Activated naive CD4-positive, alpha-beta T cell treated with anti-CD3 and anti-CD28 coated beads for 36 hours (primary cell): Measurements from ENCODE around the gene TSPAN7. TPM values are rescaled to one million over a fixed set of nuclear protein-coding genes. Genes with fewer than 3 reads are reported as not detected.

Experiments used
- CTCF ChIA-PET: fragments of 350-600 bp; sonication (Branson Sonifier 250); formaldehyde crosslinking; loops from one replicate; lab custom pipeline; 2021; ENCODE audit warnings: antibody characterized with exemption; lab: Charles Lee
- DNase-seq: peaks from one replicate; pipeline ENCODE4 v3.0.0-alpha.2; 2020
- H3K27ac Mint-ChIP-seq: one replicate; pipeline ENCODE4 v1.8.0; 2021; ENCODE audit warnings: mild to moderate bottlenecking, mixed read lengths
- H3K27me3 Mint-ChIP-seq: one replicate; pipeline ENCODE4 v1.8.0; 2021; ENCODE audit warnings: low read depth, mixed read lengths
- H3K36me3 Mint-ChIP-seq: one replicate; pipeline ENCODE4 v1.8.0; 2021; ENCODE audit warnings: low read depth, mixed read lengths
- H3K4me1 Mint-ChIP-seq: one replicate; pipeline ENCODE4 v1.8.0; 2021; ENCODE audit warnings: low read depth, mixed read lengths
- H3K4me3 Mint-ChIP-seq: one replicate; pipeline ENCODE4 v1.8.0; 2021; ENCODE audit warnings: mild to moderate bottlenecking, moderate library complexity, mixed read lengths
- H3K9me3 Mint-ChIP-seq: one replicate; pipeline ENCODE4 v1.8.0; 2021; ENCODE audit warnings: mixed read lengths
- intact Hi-C: fragments of 100-400 bp; cut with micrococcal nuclease; formaldehyde crosslinking; loops from one replicate; pipeline ENCODE4 v1.15.1; 2023
- total RNA-seq, 2 experiments: library from RNA; stranded (reverse); gene quantifications; one replicate each; pipeline ENCODE4 v1.2.3, GENCODE V29; 2021

TSPAN7 gene
- 1 to 10 TPM; 1.8 to 1.9 TPM for total RNA-seq

- CTCF ChIA-PET, result interaction anchor here (0.7 kb wide), 2 partner anchors 242 to 624 kb away, joined by 4 to 6 read pairs; no protein-coding TSS in a partner anchor
- H3K27ac Mint-ChIP-seq, result no peak within 1 kb of the TSS
- no peaks in the 10 kb centered on the region for H3K36me3 Mint-ChIP-seq
- H3K4me3 Mint-ChIP-seq, result peak within 1 kb of the TSS; percentile 79
- H3K27me3 Mint-ChIP-seq, result no peaks in the 10 kb centered on the region
- H3K4me1 Mint-ChIP-seq, result no peaks in the 10 kb centered on the region
- peak; percentile 80 for DNase-seq
- no peaks in the 10 kb centered on the region for H3K9me3 Mint-ChIP-seq
- intact Hi-C loops, result loop anchor here (1.0 kb wide), 1 partner anchor 234 kb away; the partner anchor contains the start of gene RPGR
Observed at GRCh38 chrX:38561126-38561868, at the start of gene TSPAN7. TSS of gene TSPAN7 (plus strand) at chrX:38561542. CDS start at chrX:38561547, 5 bp downstream.

- Mint-ChIP-seq H3K4me1 (no peaks in the 10 kb centered on the region), H3K4me3 (no peak overlapping the region), H3K36me3 (no peaks in the 10 kb centered on the region), H3K27me3 (no peaks in the 10 kb centered on the region), H3K9me3 (no peaks in the 10 kb centered on the region), H3K27ac (no peak overlapping the region)
- no peak for DNase-seq
- intact Hi-C loops, result no loop called here
- CTCF ChIA-PET, result interaction anchor here (0.6 kb wide), 1 partner anchor 16 kb away, joined by 3 read pairs; no protein-coding TSS in a partner anchor
Observed at GRCh38 chrX:38513112-38513742, 48.1 kb upstream of the TSPAN7 start.

- intact Hi-C loops, result no loop called here
- no peaks in the 10 kb centered on the region for H3K36me3 Mint-ChIP-seq
- no peaks in the 10 kb centered on the region for H3K4me1 Mint-ChIP-seq
- CTCF ChIA-PET, result interaction anchor here (0.6 kb wide), 1 partner anchor 15 kb away, joined by 3 read pairs; no protein-coding TSS in a partner anchor
- H3K27ac Mint-ChIP-seq, result no peak overlapping the region
- H3K4me3 Mint-ChIP-seq, result no peak overlapping the region
- no peaks in the 10 kb centered on the region for H3K27me3 Mint-ChIP-seq
- no peak for DNase-seq
- H3K9me3 Mint-ChIP-seq, result no peaks in the 10 kb centered on the region
Observed at GRCh38 chrX:38514016-38514854, 47.1 kb upstream of the TSPAN7 start.

GRCh38 chrX:38515291-38515690 lies 46.1 kb upstream of the TSPAN7 start:
- H3K9me3 Mint-ChIP-seq, result no peaks in the 10 kb centered on the region
- intact Hi-C loops, result no loop called here
- CTCF ChIA-PET, result no interaction called here
- no peak overlapping the region for H3K27ac Mint-ChIP-seq
- no peak for DNase-seq
- H3K36me3 Mint-ChIP-seq, result no peaks in the 10 kb centered on the region
- no peaks in the 10 kb centered on the region for H3K27me3 Mint-ChIP-seq
- no peak overlapping the region for H3K4me3 Mint-ChIP-seq
- no peaks in the 10 kb centered on the region for H3K4me1 Mint-ChIP-seq

- intact Hi-C loops, result no loop called here
- H3K4me1 Mint-ChIP-seq, result no peaks in the 10 kb centered on the region
- CTCF ChIA-PET, result no interaction called here
- H3K27ac Mint-ChIP-seq, result no peak overlapping the region
- no peak overlapping the region for H3K4me3 Mint-ChIP-seq
- no peak for DNase-seq
- no peaks in the 10 kb centered on the region for H3K9me3 Mint-ChIP-seq
- no peaks in the 10 kb centered on the region for H3K27me3 Mint-ChIP-seq
- H3K36me3 Mint-ChIP-seq, result no peaks in the 10 kb centered on the region
Observed at GRCh38 chrX:38516196-38516774, 45.1 kb upstream of the TSPAN7 start.

- Mint-ChIP-seq H3K36me3 (no peaks in the 10 kb centered on the region), H3K9me3 (no peaks in the 10 kb centered on the region), H3K4me1 (no peaks in the 10 kb centered on the region), H3K4me3 (no peak overlapping the region), H3K27me3 (no peaks in the 10 kb centered on the region), H3K27ac (no peak overlapping the region)
- CTCF ChIA-PET, result no interaction called here
- intact Hi-C loops, result no loop called here
- no peak for DNase-seq
Observed at GRCh38 chrX:38519651-38520050, 41.7 kb upstream of the TSPAN7 start.

GRCh38 chrX:38538134-38538533 lies 23.2 kb upstream of the TSPAN7 start:
- Mint-ChIP-seq H3K27ac (no peak overlapping the region), H3K27me3 (no peaks in the 10 kb centered on the region), H3K4me1 (no peaks in the 10 kb centered on the region), H3K36me3 (no peaks in the 10 kb centered on the region), H3K4me3 (no peak overlapping the region), H3K9me3 (peaks cover 2% of the 10 kb centered on the region)
- intact Hi-C loops, result no loop called here
- CTCF ChIA-PET, result no interaction called here
- DNase-seq, result no peak

GRCh38 chrX:38539748-38540147 lies 21.6 kb upstream of the TSPAN7 start:
- no peak for DNase-seq
- Mint-ChIP-seq H3K36me3 (no peaks in the 10 kb centered on the region), H3K9me3 (peaks cover 2% of the 10 kb centered on the region), H3K4me3 (no peak overlapping the region), H3K27me3 (no peaks in the 10 kb centered on the region), H3K4me1 (no peaks in the 10 kb centered on the region), H3K27ac (no peak overlapping the region)
- intact Hi-C loops, result no loop called here
- CTCF ChIA-PET, result no interaction called here

GRCh38 chrX:38548508-38548907 lies 12.8 kb upstream of the TSPAN7 start:
- no peak overlapping the region for H3K4me3 Mint-ChIP-seq
- CTCF ChIA-PET, result no interaction called here
- DNase-seq, result no peak
- no peaks in the 10 kb centered on the region for H3K27me3 Mint-ChIP-seq
- no peaks in the 10 kb centered on the region for H3K4me1 Mint-ChIP-seq
- no peak overlapping the region for H3K27ac Mint-ChIP-seq
- H3K9me3 Mint-ChIP-seq, result no peaks in the 10 kb centered on the region
- intact Hi-C loops, result no loop called here
- H3K36me3 Mint-ChIP-seq, result no peaks in the 10 kb centered on the region

- no peak overlapping the region for H3K27ac Mint-ChIP-seq
- CTCF ChIA-PET, result no interaction called here
- no peak for DNase-seq
- no peak overlapping the region for H3K4me3 Mint-ChIP-seq
- H3K27me3 Mint-ChIP-seq, result no peaks in the 10 kb centered on the region
- H3K4me1 Mint-ChIP-seq, result no peaks in the 10 kb centered on the region
- intact Hi-C loops, result no loop called here
- no peaks in the 10 kb centered on the region for H3K9me3 Mint-ChIP-seq
- no peaks in the 10 kb centered on the region for H3K36me3 Mint-ChIP-seq
Observed at GRCh38 chrX:38552721-38553120, 8.6 kb upstream of the TSPAN7 start.

GRCh38 chrX:38558686-38559085 lies 2.7 kb upstream of the TSPAN7 start:
- Mint-ChIP-seq H3K36me3 (no peaks in the 10 kb centered on the region), H3K4me3 (no peak overlapping the region), H3K27me3 (no peaks in the 10 kb centered on the region), H3K4me1 (no peaks in the 10 kb centered on the region), H3K9me3 (no peaks in the 10 kb centered on the region), H3K27ac (no peak overlapping the region)
- DNase-seq, result no peak
- intact Hi-C loops, result no loop called here
- CTCF ChIA-PET, result no interaction called here

GRCh38 chrX:38560776-38561125 lies 591 bp upstream of the TSPAN7 start:
- CTCF ChIA-PET, result interaction anchor here (0.5 kb wide), 1 partner anchor 269 kb away, joined by 4 read pairs; no protein-coding TSS in a partner anchor
- no peaks in the 10 kb centered on the region for H3K27me3 Mint-ChIP-seq
- H3K27ac Mint-ChIP-seq, result no peak overlapping the region
- intact Hi-C loops, result loop anchor here (1.0 kb wide), 1 partner anchor 233 kb away; the partner anchor contains the start of gene RPGR
- H3K4me1 Mint-ChIP-seq, result no peaks in the 10 kb centered on the region
- H3K4me3 Mint-ChIP-seq, result peak overlapping the region; percentile 70
- H3K36me3 Mint-ChIP-seq, result no peaks in the 10 kb centered on the region
- H3K9me3 Mint-ChIP-seq, result no peaks in the 10 kb centered on the region
- no peak for DNase-seq
